GM12801 (cell line): ENCODE results near the gene CBFA2T2.

Experiments
- TF ChIP-seq, protein P1 (sequence below): IDR thresholded peaks from one replicate; pipeline ENCODE4 v1.5.1; 2011; ENCODE audit warnings: control low read depth; ENCODE audit not compliant: insufficient read length; ENCODE audit errors: extremely low read depth

CBFA2T2 gene

DNA sequence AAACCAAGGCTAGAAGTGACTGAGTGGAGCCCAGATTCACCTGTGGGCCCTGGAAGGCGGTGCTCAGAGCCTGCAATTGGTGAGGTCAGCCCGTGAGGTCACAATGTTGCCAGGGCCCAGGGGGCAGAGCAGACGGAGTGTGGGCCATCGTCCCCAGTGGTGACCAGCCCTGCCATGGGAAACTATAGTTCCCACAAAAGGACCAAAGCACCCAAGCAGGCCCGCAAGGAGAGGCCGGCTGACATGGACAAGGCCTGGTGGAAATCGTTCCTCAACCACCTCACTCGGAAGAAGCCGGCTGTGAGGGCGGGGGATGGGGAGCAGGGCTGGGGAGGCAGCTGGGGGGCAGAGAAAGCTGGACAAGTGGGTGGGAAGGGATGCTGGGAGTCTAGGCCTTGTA is 172.3 kb downstream of the CBFA2T2 start, which contains the start of gene C20orf144:
Gene C20orf144, plus strand, starts transcription at position 156 of the 400 bp plus-strand sequence. Its CDS starts 19 bp downstream, at position 175.
- TF ChIP-seq, protein P1, sequence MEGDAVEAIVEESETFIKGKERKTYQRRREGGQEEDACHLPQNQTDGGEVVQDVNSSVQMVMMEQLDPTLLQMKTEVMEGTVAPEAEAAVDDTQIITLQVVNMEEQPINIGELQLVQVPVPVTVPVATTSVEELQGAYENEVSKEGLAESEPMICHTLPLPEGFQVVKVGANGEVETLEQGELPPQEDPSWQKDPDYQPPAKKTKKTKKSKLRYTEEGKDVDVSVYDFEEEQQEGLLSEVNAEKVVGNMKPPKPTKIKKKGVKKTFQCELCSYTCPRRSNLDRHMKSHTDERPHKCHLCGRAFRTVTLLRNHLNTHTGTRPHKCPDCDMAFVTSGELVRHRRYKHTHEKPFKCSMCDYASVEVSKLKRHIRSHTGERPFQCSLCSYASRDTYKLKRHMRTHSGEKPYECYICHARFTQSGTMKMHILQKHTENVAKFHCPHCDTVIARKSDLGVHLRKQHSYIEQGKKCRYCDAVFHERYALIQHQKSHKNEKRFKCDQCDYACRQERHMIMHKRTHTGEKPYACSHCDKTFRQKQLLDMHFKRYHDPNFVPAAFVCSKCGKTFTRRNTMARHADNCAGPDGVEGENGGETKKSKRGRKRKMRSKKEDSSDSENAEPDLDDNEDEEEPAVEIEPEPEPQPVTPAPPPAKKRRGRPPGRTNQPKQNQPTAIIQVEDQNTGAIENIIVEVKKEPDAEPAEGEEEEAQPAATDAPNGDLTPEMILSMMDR, result no peak

DNA sequence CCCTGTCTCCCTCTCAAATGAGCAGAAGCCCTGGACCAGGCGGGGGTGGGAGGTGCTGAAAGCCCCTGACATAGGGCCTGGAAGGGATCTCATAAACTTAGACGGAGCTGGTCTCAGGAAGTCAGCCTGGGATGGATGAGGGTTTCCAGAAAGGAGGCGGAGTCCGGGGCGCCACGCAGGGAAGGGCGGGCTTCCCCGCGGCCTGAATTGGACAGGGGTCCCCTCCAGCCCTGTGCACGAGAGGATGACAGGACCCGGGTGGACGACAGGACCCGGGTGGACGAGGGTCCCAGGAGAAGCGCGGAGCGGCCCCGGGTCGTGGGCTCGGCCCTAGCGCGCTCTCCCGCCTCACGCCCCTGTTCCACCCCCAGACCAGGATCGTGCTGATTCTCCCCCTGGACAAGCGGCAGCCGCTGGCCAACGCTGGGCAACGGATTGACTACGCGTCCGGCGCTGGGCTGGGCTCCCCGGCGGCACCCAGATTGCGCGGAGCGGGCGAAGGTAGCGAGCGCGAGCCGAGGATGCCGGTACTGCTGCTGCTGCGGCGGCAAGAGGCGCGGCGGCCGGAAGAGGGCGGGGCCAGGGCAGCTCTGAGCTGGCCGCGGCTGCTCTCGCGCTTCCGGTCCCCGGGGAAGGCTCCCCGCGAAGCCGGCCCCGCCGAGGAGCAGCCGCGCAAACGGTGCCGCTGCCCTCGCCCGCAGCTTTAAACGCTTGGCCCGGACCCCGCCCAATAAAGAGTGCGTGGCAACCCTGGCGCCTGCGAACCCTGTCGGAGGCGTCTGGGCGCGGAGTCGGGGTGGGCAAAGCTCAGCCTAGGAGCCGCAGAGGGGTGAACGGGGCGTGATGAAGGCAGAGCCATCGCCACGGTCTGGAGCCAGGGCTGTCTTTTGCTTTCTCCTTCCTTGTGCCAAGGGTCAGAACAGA is 173.5 kb downstream of the CBFA2T2 start:
- TF ChIP-seq, protein P1, result no peak

DNA sequence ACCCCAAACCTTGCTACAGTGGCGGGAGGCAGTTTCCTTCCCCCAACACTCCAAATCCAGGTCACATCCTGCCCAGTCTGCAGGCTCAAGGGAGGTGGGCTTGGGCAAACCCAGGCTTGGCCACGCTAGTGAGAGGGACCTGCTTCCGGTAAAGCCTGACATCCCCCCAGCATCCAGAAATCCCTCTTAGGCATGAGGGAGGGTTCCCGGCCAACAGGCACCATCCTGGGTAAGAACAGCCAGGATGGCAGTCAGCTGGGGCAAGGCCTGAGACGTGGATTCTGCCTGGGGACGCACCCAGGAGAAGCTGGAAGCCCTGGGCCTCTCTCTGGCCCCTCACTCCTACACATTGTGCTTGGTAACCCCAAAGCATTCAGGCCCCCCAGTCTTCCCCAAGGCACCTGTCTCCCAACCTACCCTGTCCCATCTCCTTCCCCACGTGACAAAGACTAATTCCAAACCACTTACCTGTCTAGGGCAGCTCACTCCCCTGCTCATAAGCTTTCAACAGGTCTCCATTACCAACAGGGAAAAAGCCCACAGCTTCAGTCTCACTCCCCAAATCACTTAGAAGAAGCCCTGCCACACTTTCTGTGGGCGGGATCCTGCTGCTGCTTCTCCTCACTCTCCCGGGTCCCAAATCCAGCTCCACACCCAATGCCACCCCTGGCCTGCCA is 174.3 kb downstream of the CBFA2T2 start:
- TF ChIP-seq, protein P1, result no peak

DNA sequence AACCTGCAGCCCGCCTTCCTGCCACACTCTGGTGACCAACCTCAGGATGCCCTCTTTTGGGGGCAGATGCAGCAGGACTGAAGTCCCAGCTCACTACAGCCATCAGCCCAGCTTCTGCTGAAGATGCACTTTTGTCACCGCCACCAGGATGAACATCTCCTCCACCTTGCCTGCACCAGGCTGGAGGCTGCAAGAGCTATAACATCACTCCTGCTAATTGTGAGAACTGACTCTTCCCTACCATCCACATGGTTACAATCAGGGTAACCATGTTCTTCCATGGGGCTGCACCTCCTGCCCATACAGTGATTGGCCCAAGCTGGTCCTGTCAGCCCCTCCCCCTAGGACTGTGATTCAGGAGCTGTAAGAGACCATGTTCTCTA is 174.9 kb downstream of the CBFA2T2 start:
- TF ChIP-seq, protein P1, result no peak

DNA sequence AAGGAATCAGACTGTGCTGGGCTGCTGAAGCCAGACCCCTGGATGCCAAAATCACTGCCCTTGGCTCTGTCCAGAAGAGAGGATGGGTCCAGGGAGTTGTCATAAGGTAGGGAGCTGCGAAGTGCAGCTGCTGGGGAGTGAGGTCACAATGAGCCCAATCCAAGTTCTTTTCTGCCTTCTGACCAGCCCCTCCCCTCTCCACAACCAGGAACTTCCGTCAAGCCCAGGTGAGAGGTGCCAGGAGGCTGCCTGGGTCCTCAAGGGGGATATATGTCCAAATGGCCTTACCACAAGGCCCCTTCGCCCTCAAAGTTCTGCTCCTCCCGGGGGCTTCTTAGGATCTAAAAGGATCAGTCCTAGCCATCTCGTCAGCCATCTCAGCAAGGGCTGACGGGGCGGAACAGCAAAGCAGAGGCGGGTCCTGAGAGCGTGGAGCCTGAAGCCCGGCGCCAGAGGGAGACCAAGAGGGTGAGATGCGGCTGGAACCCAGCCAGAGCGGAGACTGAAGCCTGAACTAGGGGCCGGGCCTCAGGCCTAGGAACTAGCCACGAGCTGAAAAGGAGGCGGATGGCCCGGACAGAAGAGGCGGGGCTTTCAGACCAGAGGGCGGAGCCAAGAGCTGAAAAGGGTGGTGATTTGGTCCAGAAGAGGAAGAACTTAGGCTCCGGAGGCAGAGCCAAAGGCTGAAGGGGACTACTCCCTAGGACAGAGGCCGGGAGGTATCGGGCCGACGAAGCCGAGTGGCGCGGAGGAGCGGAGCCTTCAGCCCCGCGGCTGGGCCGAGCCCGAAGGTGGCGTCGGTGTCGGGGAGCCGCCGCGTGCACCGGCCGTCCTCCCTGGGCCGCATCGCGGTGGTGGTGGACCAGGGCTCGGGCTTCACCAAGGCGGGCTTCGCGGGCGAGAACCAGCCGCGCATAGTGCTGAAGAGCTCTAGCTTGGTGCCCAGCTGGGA is 176.7 kb downstream of the CBFA2T2 start, which contains the start of gene ACTL10:
Gene ACTL10, plus strand, starts transcription at position 651 of the 952 bp plus-strand sequence. CDS start 555 bp downstream, outside the sequence.
- TF ChIP-seq, protein P1, result no peak

DNA sequence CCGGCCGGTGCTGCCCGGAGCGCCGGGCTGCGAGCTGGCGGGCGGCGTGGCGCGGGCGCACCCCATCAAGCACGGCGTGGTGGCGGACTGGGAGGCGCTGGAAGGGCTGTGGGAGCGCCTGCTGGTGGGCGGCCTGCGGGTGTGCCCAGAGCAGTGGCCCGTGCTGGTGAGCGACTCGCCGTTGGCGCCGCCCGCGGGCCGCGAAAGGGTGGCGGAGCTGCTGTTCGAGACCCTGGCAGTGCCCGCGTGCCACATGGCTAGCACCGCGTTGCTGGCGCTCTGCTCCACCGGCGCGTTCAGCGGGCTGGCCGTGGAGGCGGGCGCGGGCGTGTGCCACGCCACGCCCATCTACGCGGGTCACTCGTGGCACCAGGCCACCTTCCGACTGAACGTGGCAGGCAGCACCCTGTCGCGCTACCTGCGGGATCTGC is 177.4 kb downstream of the CBFA2T2 start:
- TF ChIP-seq, protein P1, result no peak
